Fibroblast of upper back skin (primary cell): ENCODE results near the gene MAP1B.

Source experiments
- DNase-seq: peaks from one replicate; pipeline ENCODE4 v3.0.0-alpha.2; 2013

MAP1B gene

GRCh38 chr5:72199681-72200080 is 92.4 kb downstream of the MAP1B start:
- DNase-seq, result no peak

GRCh38 chr5:72202331-72202825 is 95.1 kb downstream of the MAP1B start:
- no peak for DNase-seq

- DNase-seq, result peak; percentile 23
These were observed 96.1 kb downstream of the MAP1B start for GRCh38 chr5:72203251-72203845.

GRCh38 chr5:72204946-72205345 is 97.7 kb downstream of the MAP1B start:
- peak; percentile 32 for DNase-seq

GRCh38 chr5:72205431-72206009 is 98.2 kb downstream of the MAP1B start:
- DNase-seq, result peak; percentile 35

GRCh38 chr5:72206160-72206559 is 98.9 kb downstream of the MAP1B start:
- no peak for DNase-seq

- no peak for DNase-seq
These were observed 99.7 kb downstream of the MAP1B start for GRCh38 chr5:72206994-72207393.

- DNase-seq, result no peak
These were observed 101.2 kb downstream of the MAP1B start for GRCh38 chr5:72208324-72208926.

GRCh38 chr5:72209147-72210115 is 102.2 kb downstream of the MAP1B start:
- DNase-seq, result peak; percentile 47

- peak; percentile 95 for DNase-seq
These were observed 103.8 kb downstream of the MAP1B start for GRCh38 chr5:72210888-72211678.

- DNase-seq, result no peak
These were observed 104.9 kb downstream of the MAP1B start for GRCh38 chr5:72212171-72212570.

GRCh38 chr5:72213482-72213881 is 106.2 kb downstream of the MAP1B start:
- no peak for DNase-seq

GRCh38 chr5:72214168-72214567 is 106.9 kb downstream of the MAP1B start:
- DNase-seq, result no peak

GRCh38 chr5:72216756-72217155 is 109.5 kb downstream of the MAP1B start:
- no peak for DNase-seq

- no peak for DNase-seq
These were observed 113.8 kb downstream of the MAP1B start for GRCh38 chr5:72221099-72221498.

- DNase-seq, result no peak
These were observed 114.3 kb downstream of the MAP1B start for GRCh38 chr5:72221541-72221940.

GRCh38 chr5:72222521-72222920 is 115.2 kb downstream of the MAP1B start:
- peak; percentile 34 for DNase-seq

GRCh38 chr5:72223371-72223770 is 116.1 kb downstream of the MAP1B start:
- peak; percentile 26 for DNase-seq

- peak; percentile 94 for DNase-seq
These were observed 117.7 kb downstream of the MAP1B start for GRCh38 chr5:72224946-72225463.

GRCh38 chr5:72225741-72226140 is 118.5 kb downstream of the MAP1B start:
- peak; percentile 77 for DNase-seq

GRCh38 chr5:72226950-72227349 is 119.7 kb downstream of the MAP1B start:
- no peak for DNase-seq

GRCh38 chr5:72228960-72229359 is 121.7 kb downstream of the MAP1B start:
- no peak for DNase-seq
